ENCODE data around the gene NCR3LG1. TPM values are rescaled to one million over a fixed set of nuclear protein-coding genes. Genes with fewer than 3 reads are reported as not detected.

NCR3LG1 gene
- polyA plus RNA-seq, 1 of the 3 experiments (the other 2 are of a cell fraction) = 0.67 TPM

Other genes with a start within 250 kb of the NCR3LG1 start
- gene PIK3C2A, start 143.8 kb upstream of the NCR3LG1 start, polyA plus RNA-seq (2012; rRNA removed) = 9.3 and 13.3 TPM in 2 replicates
- gene NUCB2, start 75.1 kb upstream of the NCR3LG1 start, polyA plus RNA-seq (2012; rRNA removed) = 23.9 and 25.0 TPM in 2 replicates
- 0.13 and 0.23 TPM in 2 replicates for gene KCNJ11, start 36.9 kb downstream of the NCR3LG1 start, polyA plus RNA-seq (2012; rRNA removed)
- gene ABCC8, start 125.0 kb downstream of the NCR3LG1 start, polyA plus RNA-seq (2012; rRNA removed) = 0.71 and 1.1 TPM in 2 replicates
- gene USH1C, start 192.6 kb downstream of the NCR3LG1 start, polyA plus RNA-seq (2012; rRNA removed) = not detected in 2 replicates
- not detected in 2 replicates for gene OTOG, start 195.5 kb downstream of the NCR3LG1 start, polyA plus RNA-seq (2012; rRNA removed)